Colon (tissue), 2 donors: ENCODE data around the gene CYP27B1.
"Not testable (repeated sequence)": the region's sequence is repeated elsewhere in the genome, so short reads cannot be mapped to it uniquely, and the experiment has no call there.

Experiments used
- FAIRE-seq: peaks from 2 replicates; lab custom pipeline; 2012; peaks lifted over from hg19 to GRCh38; lab: Jason Lieb, UNC
- donor health status: control.
- donor health status: control.

The CYP27B1 gene

GRCh38 chr12:57721846-57722608 lies 44.9 kb downstream of the CYP27B1 start:
- FAIRE-seq: not testable (repeated sequence)

- FAIRE-seq: no peak
Observed at GRCh38 chr12:57720606-57721595, 46.0 kb downstream of the CYP27B1 start.

GRCh38 chr12:57719777-57720605 lies 46.9 kb downstream of the CYP27B1 start:
- no peak for FAIRE-seq

GRCh38 chr12:57718641-57719528 lies 48.0 kb downstream of the CYP27B1 start:
- FAIRE-seq: no peak

- FAIRE-seq: no peak
Observed at GRCh38 chr12:57717846-57718640, 48.8 kb downstream of the CYP27B1 start.

GRCh38 chr12:57717131-57717530 lies 49.7 kb downstream of the CYP27B1 start:
- no peak for FAIRE-seq

- FAIRE-seq: no peak
Observed at GRCh38 chr12:57716305-57716704, 50.6 kb downstream of the CYP27B1 start.

- FAIRE-seq: no peak
Observed at GRCh38 chr12:57715786-57716185, 51.1 kb downstream of the CYP27B1 start.

GRCh38 chr12:57715036-57715748 lies 51.7 kb downstream of the CYP27B1 start:
- FAIRE-seq: not testable (repeated sequence)

- no peak for FAIRE-seq
Observed at GRCh38 chr12:57713209-57713608, 53.7 kb downstream of the CYP27B1 start.

GRCh38 chr12:57712701-57713100 lies 54.2 kb downstream of the CYP27B1 start:
- FAIRE-seq: no peak
